ENCODE measurements around the gene DNAJC1.
"Not testable (repeated sequence)": the region's sequence is repeated elsewhere in the genome, so short reads cannot be mapped to it uniquely, and the experiment has no call there.

The DNAJC1 gene

DNA sequence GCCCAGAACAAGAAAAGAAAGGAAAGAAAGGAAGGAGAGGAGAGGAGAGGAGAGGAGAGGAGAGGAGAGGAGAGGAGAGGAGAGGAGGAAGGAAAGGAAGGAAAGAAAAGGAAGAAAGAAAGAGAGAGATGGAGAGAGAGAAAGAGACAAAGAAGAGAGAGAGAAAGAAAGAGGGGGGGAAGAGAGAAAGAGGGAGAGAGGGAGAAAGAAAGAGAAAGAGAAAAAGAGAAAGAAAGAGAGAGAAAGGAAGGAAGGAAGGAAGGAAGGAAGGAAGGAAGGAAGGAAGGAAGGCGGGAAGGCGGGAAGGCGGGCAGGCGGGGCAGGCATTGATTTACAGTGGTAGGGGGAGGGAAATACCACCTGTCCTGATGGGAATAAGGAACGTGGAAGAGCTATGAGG lies 92.7 kb downstream of the DNAJC1 start:
- DNase-seq (ENCODE audit: low read depth, low spot score), result no peak

DNA sequence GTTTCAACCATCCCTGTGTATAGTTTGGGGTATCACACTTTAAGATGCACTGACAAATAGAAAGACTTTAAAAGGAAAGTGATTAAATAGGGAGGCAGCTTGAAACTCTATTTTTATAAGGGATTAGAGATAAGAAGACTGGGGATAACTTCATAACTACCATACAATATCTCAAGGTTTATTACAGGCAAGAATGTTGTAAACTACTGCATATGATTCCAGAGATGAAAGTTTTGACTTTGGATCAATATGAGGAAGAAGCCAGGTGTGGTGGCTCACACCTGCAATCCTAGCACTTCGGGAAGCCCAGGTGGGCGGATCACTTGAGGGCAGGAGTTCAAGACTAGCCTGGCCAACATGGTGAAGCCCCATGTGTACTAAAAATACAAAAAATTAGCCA lies 96.1 kb downstream of the DNAJC1 start:
- no peak for DNase-seq (ENCODE audit: low read depth, low spot score)

DNA sequence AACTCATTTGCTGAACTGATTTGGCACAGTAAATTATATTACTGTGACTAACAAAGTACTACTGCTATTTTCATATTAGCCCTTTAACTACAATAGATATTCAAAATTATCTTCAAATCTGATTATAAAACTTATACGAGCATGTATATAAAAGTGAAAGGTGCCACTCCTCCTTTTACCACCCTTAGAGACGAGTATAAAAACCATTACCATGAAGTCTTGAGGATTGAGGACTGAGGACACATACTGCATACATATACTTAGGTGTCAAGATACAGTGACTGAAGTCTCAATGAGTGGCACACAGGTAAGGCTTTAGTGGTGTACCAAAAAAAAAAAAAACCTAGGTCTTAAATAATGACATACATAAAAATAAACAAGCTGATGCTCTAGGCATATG lies 98.6 kb downstream of the DNAJC1 start:
- DNase-seq (ENCODE audit: low read depth, low spot score), result no peak

DNA sequence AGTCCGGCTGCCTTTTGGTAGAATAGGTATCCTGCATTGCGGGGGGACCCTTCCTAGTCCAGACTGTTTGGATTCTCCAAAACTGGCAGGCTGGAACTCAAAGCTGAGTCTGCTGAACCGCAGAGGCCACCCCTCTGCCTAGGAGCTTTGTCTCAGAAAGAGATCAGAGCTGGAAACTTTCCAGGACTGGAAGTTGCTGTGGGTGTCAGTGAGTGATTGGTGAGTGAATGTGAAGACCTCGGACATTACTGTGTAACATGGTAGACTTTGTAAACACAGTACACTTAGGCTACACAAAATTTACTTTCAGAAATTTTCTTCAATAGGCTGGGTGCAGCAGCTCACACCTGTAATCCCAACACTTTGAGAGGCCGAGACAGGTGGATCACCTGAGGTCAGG lies 103.8 kb downstream of the DNAJC1 start:
- no peak for DNase-seq (ENCODE audit: low read depth, low spot score)

DNA sequence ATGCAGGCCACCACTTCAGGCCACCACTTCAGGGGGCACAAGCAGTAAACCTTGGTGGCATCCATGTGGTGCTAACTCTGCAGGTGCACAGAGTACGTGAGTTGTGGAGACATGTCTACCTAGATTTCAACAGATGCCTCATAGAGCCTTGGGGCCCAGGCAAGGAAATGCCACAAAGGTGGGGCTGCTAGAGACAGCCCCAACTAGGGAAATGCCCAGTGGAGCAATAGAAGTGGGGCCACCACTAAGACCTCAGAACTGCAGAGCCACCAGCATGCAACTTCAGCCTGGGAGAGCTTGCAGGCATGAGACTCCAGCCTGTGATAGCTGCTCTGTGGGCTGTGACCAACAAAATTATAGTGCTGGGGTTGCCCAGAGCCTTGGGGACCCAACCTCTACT lies 107.6 kb downstream of the DNAJC1 start:
- no peak for DNase-seq (ENCODE audit: low read depth, low spot score)

DNA sequence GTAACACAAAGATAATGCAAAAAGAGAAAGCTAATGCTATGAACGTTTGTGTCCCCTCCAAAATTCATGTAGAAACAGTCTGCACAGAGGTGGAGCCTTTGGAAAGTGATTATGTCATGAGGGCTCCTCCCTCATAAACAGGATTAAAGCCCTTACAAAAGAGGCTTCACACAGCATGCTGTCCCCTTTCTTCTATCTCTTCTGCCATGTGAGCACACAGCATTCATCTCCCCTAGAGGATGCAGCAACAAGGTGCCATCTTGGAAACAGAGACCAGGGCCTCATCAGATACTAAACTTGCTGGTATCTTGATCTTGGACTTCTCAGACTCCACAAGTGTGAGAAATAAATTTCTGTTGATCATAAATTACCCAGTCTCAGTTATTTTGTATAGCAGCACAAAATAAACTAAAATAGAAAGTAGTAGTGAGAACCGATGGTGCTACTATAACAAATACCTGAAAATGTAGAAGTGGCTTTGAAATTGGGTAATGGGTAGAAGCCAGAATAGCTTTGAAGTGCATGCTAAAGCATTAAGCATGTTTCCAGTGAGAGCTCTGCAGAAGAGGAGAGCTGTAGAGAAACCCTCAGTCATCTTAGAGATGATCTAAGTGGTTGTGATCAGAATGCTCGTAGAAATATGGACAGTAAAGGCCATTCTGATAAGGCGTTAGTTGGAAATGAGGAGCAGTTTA lies 108.7 kb downstream of the DNAJC1 start:
- no peak for DNase-seq (ENCODE audit: low read depth, low spot score)

DNA sequence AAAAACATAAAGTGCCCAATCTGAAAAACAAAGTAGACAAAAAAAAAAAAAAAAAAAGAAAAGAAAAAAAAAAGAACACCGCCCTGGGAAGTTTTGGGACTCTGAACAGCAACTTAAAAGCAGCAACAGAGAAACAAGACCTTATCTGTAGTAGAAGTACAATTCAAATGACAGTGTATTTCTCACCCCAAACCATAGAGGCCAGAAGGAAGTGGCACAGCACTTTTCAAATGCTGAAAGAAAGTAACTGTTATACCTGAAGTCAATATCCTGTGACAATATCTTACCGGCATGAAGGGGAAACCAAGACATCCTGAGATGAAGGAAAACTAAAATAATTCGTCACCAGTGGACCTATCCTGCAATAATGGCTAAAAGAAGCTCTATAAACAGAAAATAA lies 112.1 kb downstream of the DNAJC1 start:
- DNase-seq (ENCODE audit: low read depth, low spot score), result no peak

DNA sequence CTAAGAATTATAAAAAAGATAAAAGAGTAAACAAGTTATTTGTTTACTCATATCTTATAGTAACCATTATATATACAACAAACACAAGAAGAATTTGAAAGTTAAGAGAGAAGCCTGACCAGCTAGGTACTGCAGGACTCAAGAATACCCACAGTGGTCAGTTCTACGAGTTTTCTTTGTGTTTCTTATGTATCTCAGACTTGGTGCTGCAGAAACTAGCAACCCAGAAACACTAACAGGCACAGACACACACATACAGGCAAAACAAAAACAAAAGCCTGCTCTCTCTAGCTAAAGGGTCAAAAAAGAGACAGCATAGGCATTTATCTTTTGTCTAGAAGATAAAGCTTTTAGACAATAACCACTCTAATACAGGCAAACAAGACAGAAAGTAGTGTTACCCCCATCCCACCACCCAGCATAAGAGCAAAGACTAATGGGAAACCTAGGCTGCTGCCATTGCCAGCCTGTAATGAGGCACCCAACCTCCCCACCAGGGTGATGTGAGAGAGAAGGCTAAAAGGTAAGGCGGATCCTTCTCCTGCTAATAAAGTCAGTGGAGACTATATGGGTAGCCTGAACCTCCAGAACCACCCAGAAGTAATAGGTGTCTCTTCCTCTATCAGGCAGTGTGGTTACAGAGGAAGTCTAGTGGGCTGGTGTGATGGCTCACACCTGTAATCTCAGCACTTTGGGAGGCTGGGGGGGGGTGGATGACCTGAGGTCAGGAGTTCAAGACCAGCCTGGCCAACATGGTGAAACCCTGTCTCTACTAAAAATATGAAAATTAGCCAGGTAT lies 113.9 kb downstream of the DNAJC1 start:
- DNase-seq (ENCODE audit: low read depth, low spot score), result no peak

DNA sequence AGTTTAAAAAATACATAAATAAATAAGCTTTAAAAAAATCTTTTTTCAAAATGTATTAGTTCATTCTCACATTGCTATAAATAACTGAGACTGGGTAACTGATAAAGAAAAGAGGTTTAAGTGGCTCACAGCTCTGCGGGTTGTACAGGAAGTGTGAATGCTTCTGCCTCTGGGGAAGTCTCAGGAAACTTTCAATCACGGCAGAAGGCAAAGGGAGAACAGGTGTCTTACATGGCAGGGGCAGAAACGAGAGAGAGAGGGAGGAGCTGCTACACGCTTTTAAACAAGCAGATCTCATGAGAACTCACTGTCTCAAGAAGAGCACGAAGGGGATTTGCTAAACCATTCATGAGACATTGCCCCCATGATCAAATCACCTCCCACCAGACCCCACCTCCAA lies 114.6 kb downstream of the DNAJC1 start:
- DNase-seq (ENCODE audit: low read depth, low spot score), result no peak

DNA sequence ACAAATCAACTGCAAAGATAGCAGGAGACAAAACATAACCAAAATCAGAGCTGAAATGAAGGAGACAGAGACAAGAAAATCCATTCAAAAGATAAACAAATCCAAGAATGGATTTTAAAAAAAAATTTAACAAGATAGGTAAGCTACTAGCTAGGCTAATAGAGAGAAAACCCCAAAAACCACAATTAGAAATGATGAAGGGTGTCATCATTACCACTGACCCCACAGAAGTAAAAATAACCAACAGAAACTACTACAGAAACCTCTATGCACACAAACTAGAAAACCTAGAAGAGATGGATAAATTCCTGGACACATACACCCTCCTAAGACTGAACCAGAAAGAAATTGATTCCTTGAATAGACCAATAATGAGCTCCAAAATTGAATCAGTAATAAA lies 117.6 kb downstream of the DNAJC1 start:
- DNase-seq (ENCODE audit: low read depth, low spot score), result no peak

DNA sequence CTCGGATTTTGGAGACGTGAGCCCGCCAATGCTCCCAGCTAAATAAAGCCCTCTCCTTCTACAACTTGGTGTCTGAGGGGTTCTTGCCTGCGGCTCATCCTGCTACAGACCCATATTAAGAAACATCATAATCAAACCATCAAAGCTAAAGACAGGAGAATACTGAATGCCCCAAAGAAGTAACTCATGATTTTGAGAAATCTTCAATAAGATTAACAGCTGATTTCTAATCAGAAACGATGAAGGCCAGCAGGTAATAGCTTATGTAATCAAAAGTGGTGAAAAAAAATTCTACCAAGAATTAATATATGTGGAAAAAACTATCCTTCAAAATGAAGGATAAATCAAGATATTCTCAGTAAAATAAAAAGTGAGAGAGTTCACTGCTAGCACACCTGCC lies 130.3 kb downstream of the DNAJC1 start:
- no peak for DNase-seq (ENCODE audit: low read depth, low spot score)

DNA sequence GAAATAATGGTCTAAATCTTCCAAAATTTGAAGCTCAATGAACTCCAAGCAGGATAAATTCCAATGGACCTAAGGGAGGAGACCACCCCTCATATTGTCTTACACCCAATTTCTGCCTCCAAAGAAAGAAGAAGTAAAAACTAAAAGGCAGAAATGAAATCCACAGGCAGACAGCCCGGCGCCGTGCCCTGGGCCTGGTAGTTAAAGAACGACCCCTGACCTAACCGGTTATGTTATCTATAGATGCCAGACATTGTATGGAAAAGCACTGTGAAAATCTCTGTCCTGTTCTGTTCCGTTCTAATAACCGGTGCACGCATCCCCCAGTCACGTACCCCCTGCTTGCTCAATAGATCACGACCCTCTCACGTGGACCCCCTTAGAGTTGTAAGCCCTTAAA lies 130.8 kb downstream of the DNAJC1 start:
- not testable (repeated sequence) for DNase-seq (ENCODE audit: low read depth, low spot score)

DNA sequence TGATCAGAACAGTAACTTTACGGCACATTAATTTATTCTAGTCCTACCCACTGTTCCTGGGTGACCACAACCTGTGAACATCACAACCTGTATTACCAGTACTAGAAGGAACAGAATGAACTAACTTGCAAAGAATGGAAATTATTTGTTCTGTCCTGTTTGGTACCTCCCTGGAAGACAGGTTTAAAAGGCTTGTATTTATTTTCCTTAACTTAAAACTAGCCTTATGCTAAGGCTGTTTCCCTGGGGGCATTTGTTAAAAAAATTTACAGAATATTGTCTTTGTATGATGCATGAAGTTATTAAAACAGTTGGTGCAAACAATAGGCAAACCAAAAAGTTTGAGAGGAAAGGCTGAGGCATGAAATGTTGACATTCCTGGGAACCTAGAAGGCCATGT lies 132.7 kb downstream of the DNAJC1 start:
- DNase-seq (ENCODE audit: low read depth, low spot score), result no peak

DNA sequence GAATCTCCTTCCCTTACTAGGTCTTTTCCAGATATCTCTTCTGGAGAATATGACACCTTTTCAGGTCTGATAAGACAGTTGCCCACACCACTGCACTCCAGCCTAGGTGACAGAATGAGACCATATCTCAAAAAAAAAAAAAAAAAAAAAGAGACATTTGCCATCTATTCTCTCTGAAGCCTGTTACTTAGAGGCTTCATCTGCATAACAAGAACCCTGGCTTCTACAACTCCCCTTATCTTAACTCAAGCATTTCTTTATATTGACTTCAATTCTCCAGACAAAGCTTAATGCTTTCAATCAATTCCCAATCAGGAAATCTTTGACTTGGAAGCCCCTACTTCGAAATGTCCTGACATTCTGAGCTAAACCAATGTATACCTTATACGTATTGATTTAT lies 134.4 kb downstream of the DNAJC1 start:
- not testable (repeated sequence) for DNase-seq (ENCODE audit: low read depth, low spot score)

DNA sequence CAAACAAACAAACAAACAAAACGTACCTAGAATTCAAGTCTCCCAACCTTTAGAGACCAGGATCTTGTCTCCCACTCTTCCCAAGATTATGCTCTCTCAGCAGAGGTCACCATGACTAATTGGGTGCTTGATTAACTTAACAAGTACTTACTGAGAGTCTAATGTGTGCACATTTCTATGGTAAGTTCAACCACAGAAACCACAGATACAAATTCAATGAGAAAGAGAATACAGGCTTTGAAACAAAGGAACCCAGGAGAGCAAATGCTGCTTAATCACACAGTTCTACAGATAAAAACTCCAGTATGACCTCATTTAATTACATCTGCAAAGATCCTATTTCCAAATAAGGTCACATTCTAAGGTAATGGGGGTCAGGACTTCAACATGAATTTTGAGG lies 142.8 kb downstream of the DNAJC1 start:
- no peak for DNase-seq (ENCODE audit: low read depth, low spot score)

DNA sequence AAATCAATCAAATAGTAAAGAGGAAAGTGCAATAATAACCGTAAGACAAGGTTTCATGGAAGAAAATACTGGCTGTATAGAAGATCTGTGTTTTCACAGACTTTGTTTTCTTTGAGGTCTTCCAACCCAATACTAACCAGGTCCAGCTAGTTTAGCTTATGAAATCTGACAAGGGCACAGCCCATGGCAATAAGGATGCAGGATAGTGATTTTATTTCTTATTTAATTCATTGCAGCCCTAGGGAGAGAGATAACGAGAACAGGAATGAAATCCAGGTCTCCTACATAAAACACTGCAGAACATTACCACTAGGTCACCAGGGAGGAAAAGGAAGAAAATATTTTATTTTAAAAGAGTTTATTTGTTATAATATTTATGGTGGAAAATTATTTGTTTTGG lies 145.1 kb downstream of the DNAJC1 start:
- DNase-seq (ENCODE audit: low read depth, low spot score), result no peak

DNA sequence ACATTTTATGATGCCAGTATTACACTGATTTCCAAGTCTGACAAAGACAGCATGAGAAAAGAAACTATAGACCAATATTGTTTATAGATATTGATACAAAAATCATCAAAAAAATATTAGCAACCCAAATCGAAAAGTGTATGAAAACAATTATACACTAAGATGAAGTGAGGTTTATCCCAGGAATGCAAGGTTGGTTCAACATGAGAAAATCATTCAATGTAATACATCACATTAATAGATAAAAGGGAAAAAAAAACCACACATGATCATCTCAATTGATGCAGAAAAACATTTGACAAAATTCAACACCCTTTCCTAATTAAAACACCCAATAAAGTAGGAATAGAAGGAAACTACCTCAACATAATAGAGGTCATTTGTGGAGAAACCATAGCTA lies 153.9 kb downstream of the DNAJC1 start:
- no peak for DNase-seq (ENCODE audit: low read depth, low spot score)

DNA sequence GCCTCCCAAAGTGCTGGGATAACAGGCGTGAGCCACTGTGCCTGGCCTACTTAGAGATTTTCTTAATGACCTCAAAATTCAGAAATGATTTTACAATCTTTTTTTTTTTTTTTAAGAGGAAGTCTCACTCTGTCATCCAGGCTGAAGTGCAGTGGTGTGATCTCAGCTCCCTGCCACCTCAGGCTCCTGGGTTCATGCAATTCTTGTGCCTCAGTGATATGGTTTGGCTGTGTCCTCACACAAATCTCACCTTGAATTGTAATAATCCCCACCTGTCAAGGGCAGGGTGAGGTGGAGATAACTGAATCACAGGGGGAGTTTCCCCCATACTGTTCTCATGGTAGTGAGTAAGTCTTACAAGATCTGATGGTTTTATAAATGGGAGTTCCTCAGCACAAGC lies 159.9 kb downstream of the DNAJC1 start:
- no peak for DNase-seq (ENCODE audit: low read depth, low spot score)

DNA sequence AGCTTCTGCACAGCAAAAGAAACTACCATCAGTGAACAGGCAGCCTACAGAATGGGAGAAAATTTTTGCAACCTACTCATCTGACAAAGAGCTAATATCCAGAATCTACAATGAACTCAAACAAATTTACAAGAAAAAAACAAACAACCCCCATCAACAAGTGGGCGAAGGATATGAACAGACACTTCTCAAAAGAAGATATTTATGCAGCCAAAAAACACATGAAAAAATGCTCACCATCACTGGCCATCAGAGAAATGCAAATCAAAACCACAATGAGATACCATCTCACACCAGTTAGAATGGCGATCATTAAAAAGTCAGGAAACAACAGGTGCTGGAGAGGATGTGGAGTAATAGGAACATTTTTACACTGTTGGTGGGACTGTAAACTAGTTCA lies 162.3 kb downstream of the DNAJC1 start:
- DNase-seq (ENCODE audit: low read depth, low spot score), result not testable (repeated sequence)

DNA sequence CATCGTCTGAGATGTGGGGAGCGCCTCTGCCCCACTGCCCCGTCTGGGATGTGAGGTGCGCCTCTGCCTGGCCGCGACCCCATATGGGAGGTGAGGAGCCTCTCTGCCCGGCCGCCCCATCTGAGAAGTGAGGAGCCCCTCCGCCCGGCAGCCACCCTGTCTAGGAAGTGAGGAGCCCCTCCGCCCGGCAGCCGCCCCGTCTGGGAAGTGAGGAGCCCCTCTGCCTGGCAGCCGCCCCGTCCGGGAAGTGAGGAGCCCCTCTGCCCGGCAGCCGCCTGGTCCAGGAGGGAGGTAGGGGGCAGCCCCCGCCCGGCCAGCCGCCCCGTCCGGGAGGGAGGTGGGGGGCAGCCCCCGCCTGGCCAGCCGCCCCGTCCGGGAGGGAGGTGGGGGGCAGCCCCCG lies 166.0 kb downstream of the DNAJC1 start:
- DNase-seq (ENCODE audit: low read depth, low spot score), result not testable (repeated sequence)

DNA sequence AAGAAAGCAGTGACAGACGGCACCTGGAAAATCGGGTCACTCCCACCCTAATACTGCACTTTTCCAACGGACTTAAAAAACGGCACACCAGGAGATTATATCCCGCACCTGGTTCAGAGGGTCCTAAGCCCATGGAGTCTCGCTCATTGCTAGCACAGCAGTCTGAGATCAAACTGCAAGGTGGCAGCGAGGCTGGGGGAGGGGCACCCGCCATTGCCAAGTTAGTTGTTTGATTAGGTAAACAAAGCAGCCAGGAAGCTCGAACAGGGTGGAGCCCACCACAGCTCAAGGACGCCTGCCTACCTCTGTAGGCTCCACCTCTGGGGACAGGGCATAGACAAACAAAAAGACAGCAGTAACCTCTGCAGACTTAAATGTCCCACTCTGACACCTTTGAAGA lies 169.0 kb downstream of the DNAJC1 start:
- not testable (repeated sequence) for DNase-seq (ENCODE audit: low read depth, low spot score)

DNA sequence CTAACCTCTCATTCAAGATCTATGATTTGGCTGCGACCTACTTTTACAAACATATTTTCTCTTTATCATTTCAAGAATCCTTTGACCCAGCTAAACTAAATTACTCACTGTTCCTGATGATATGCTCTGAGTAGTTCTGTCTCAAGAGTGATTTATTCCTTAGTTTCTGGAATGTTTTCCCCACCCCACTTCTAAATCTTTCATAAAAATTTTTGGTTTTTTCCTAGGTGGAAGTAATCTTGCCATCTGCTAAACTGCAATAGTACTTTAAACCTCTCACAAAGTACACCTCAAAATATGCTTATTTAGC lies 170.8 kb downstream of the DNAJC1 start:
- no peak for DNase-seq (ENCODE audit: low read depth, low spot score)

DNA sequence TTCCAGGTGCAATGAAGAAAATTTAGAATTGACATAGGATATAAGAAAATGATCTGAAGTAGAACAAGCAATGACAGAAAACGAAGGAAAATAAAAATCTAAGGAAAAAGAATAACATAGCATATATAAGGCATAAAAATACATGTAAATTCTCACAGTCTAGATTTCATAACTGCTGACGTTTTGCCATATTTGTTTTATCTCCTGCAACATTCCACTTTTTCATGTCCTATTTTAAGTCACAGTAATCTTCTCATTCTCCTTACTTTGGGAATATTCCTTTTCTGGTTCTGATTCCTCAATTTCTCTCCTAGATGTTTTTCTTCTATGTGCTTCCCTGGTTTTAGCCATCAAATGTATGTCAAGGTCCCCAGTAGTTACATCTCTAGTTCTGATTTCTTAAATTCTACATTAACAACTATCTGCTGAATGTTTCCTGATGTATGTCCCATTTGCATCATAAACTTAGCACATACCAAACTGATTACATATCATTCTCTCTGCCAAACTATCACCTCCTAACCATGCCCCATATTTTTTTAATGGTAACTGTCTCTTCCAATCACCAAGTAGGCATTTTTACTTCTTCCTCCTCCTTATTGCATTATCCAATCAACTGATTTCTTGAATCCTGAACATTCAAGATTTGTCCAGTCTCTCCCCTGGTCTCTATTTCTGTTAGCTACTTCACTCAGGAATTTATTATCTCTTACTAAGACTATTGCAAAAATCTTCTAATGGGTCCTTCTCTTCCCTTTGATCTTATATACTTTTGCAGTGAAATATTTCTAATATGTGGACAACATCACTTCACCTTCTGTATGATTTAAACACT lies 171.3 kb downstream of the DNAJC1 start:
- no peak for DNase-seq (ENCODE audit: low read depth, low spot score)

Data from iPS DF 19.7 (cell line).